Measurements from ENCODE around the gene CLDN3. TPM values are rescaled to one million over a fixed set of nuclear protein-coding genes. Genes with fewer than 3 reads are reported as not detected.
A peak's percentile ranks its signal among the peaks of the same experiment; 100 is the strongest.

CLDN3 gene
- total and polyA plus RNA-seq, 10 of the 15 experiments (the other 5 are each of a cell fraction or from before 2014, with no cell fraction given) = 0.05 TPM; not detected in 9

GRCh38 chr7:73738220-73738611, 31.9 kb downstream of the CLDN3 start:
- H3K9me3 ChIP-seq (replicated peaks; ENCODE audit: control insufficient read depth, insufficient read depth, low read length) = no peaks in the 10 kb centered on the region
- H3K27ac ChIP-seq (ENCODE audit: control insufficient read depth, insufficient read depth) = peak overlapping the region; percentile 79
- H3K4me3 ChIP-seq = peak overlapping the region; percentile 92
- RAD21 ChIA-PET (ENCODE audit: unreplicated experiment) = interaction anchor here (0.6 to 1.6 kb wide), 8 partner anchors 8 to 233 kb away, joined by 3 to 7 read pairs (median 4); partner anchors contain the start of genes METTL27 and STX1A
- peak overlapping the region; percentile 88 for H2AFZ ChIP-seq (ENCODE audit: control insufficient read depth, low read depth, low read length)
- H3K4me1 ChIP-seq (ENCODE audit: control insufficient read depth, insufficient read depth, low read length) = no peaks in the 10 kb centered on the region; the same call in 1 of the 2 replicates
- peak overlapping the region; percentile 85 for H3K9ac ChIP-seq (ENCODE audit: control insufficient read depth, insufficient read depth, low read length)
- ATAC-seq (peak; percentile 53), FAIRE-seq (no peak), DNase-seq (ENCODE audit: low read depth, low spot score) (no peak)
- POLR2A ChIA-PET = interaction anchor here (0.5 to 1.2 kb wide), 5 partner anchors 134 to 1792 kb away, joined by 3 to 6 read pairs (median 3); no protein-coding TSS in a partner anchor
- TSS peak; percentile 74 for BruUV-seq (replicated peaks)
- H3K4me2 ChIP-seq (ENCODE audit: control insufficient read depth, insufficient read depth) = peak overlapping the region; percentile 96
- H3K36me3 ChIP-seq (ENCODE audit: control insufficient read depth in 2 of 2, insufficient read depth in 2 of 2, low read length in 1 of 2) = peaks cover 0 to 8% of the 10 kb centered on the region in 2 experiments; a peak in 3 of 4 replicates
- WGBS (ENCODE audit: insufficient coverage, insufficient replicate concordance, low lambda C conversion rate, missing lambda C conversion rate) = 2% methylated on average over 19 of the region's 24 CpGs
- intact Hi-C loops (cut with micrococcal nuclease; ENCODE audit: unreplicated experiment) = loop anchor here (10.0 kb wide), 1 partner anchor 213 kb away; the partner anchor contains the start of gene BAZ1B
- in situ Hi-C loops (cut with MboI) = no loop called here
- H3K27me3 ChIP-seq (replicated peaks in 1 of 2; ENCODE audit: control insufficient read depth in 2 of 2, insufficient read depth in 2 of 2, low read length in 1 of 2) = no peaks in the 10 kb centered on the region
- no peaks in the 10 kb centered on the region for H4K20me1 ChIP-seq (ENCODE audit: control insufficient read depth, insufficient read depth)
- H3K79me2 ChIP-seq (ENCODE audit: control insufficient read depth, insufficient read depth, low read length) = no peaks in the 10 kb centered on the region; the same call in 1 of the 2 replicates
- CTCF ChIA-PET = interaction anchor here (0.5 to 3.6 kb wide), 7 partner anchors 9 to 910 kb away, joined by 3 to 16 read pairs (median 3); partner anchors contain the start of gene TYW1B
- SMC1A ChIA-PET (ENCODE audit: uncharacterized antibody, unreplicated experiment) = interaction anchor here (1.3 to 2.1 kb wide), 2 partner anchors 109 to 131 kb away, joined by 3 to 6 read pairs; no protein-coding TSS in a partner anchor
- TF ChIP-seq TCF3 (IDR thresholded peaks at IDR 0.05; ENCODE audit: borderline replicate concordance, insufficient read depth, low read depth, low read length) = no peak
- no peak for TF ChIP-seq CBX3 (IDR thresholded peaks at IDR 0.05; ENCODE audit: borderline replicate concordance, low read depth)
- TF ChIP-seq ZBTB40 (IDR thresholded peaks at IDR 0.05; ENCODE audit: borderline replicate concordance) = no peak
- no peak for TF ChIP-seq MLLT1 (IDR thresholded peaks at IDR 0.05)
- TF ChIP-seq ATF7 (IDR thresholded peaks at IDR 0.05; ENCODE audit: low read depth) = no peak
- TF ChIP-seq TCF7 (IDR thresholded peaks at IDR 0.05; ENCODE audit: borderline replicate concordance) = no peak
- no peak for TF ChIP-seq SMAD1 (IDR thresholded peaks at IDR 0.05; ENCODE audit: low read depth, partially characterized antibody)
- TF ChIP-seq SUPT20H (IDR thresholded peaks at IDR 0.05; ENCODE audit: borderline replicate concordance, control insufficient read depth, low read depth, low read length) = no peak
- no peak for TF ChIP-seq CEBPZ (IDR thresholded peaks at IDR 0.05; ENCODE audit: low read depth, low read length)
- no peak for TF ChIP-seq HCFC1 (IDR thresholded peaks at IDR 0.05; ENCODE audit: low read length)
- peak; percentile 46 for TF ChIP-seq MAX (IDR thresholded peaks at IDR 0.05; ENCODE audit: low read depth, low read length)
- peak; percentile 13; the same call in 1 of the 2 replicates for TF ChIP-seq NBN (IDR thresholded peaks at IDR 0.05)
- TF ChIP-seq FOS (IDR thresholded peaks at IDR 0.05; ENCODE audit: borderline replicate concordance, extremely low read depth, insufficient read length) = no peak

Data from GM12878 (cell line).